Left ventricle myocardium inferior (tissue), 1 donor: Measurements from ENCODE around the gene FAM241A. TPM values are rescaled to one million over a fixed set of nuclear protein-coding genes. Genes with fewer than 3 reads are reported as not detected.
"Not testable (repeated sequence)": the region's sequence is repeated elsewhere in the genome, so short reads cannot be mapped to it uniquely, and the experiment has no call there.

Experiments
- DNase-seq: peaks from one replicate; pipeline ENCODE4 v3.0.0-alpha.2; 2020
- H3K27ac ChIP-seq: fragments of 200-600 bp; replicated peaks from 2 replicates; pipeline ENCODE4 v1.8.0; 2021
- H3K27me3 ChIP-seq: fragments of 200-600 bp; 2 replicates; pipeline ENCODE4 v1.8.0; 2021; ENCODE audit warnings: low read depth
- H3K36me3 ChIP-seq: fragments of 200-600 bp; 2 replicates; pipeline ENCODE4 v1.8.0; 2021
- H3K4me1 ChIP-seq: fragments of 200-600 bp; 2 replicates; pipeline ENCODE4 v1.8.0; 2021
- H3K4me3 ChIP-seq: fragments of 200-600 bp; 2 replicates; pipeline ENCODE4 v1.8.0; 2021; ENCODE audit warnings: mild to moderate bottlenecking, moderate library complexity
- H3K9me3 ChIP-seq: fragments of 200-600 bp; replicated peaks from 2 replicates; pipeline ENCODE4 v1.8.0; 2021
- CTCF ChIP-seq: fragments of 200-600 bp; IDR thresholded peaks from 2 replicates; pipeline ENCODE4 v1.8.0; 2021; ENCODE audit warnings: antibody characterized with exemption, mild to moderate bottlenecking, borderline replicate concordance
- intact Hi-C: fragments of 100-400 bp; cut with micrococcal nuclease; formaldehyde crosslinking; loops from one replicate; pipeline ENCODE4 v1.11.0; 2022
- total RNA-seq: library from RNA; stranded (reverse); fragmentation: NEBNext Ultra II Directional; extraction: Animal tissue kit (Norgen Biotek cat#: 25700); gene quantifications from one replicate; pipeline ENCODE4 v1.2.1, GENCODE V29; 2021
- donor health status: DM: no; HTN: yes; CAD: no; lungs with severe emphysema.

FAM241A gene
- total RNA-seq, 1 donor from 2014 or later = 7.6 TPM

GRCh38 chr4:112199041-112199440, 53.8 kb downstream of the FAM241A start:
- Histone ChIP-seq H3K27ac (no peak overlapping the region), H3K36me3 (no peaks in the 10 kb centered on the region), H3K27me3 (no peaks in the 10 kb centered on the region), H3K9me3 (no peaks in the 10 kb centered on the region), H3K4me1 (no peaks in the 10 kb centered on the region), H3K4me3 (no peak overlapping the region)
- TF ChIP-seq CTCF = no peak
- no peak for DNase-seq
- intact Hi-C loops = no loop called here

- Histone ChIP-seq H3K36me3 (no peaks in the 10 kb centered on the region), H3K4me1 (no peaks in the 10 kb centered on the region), H3K27ac (no peak overlapping the region), H3K27me3 (no peaks in the 10 kb centered on the region), H3K9me3 (no peaks in the 10 kb centered on the region), H3K4me3 (no peak overlapping the region)
- no peak for TF ChIP-seq CTCF
- intact Hi-C loops = no loop called here
- no peak for DNase-seq
Measured at GRCh38 chr4:112201915-112202505, 56.8 kb downstream of the FAM241A start.

- H3K9me3 ChIP-seq = no peaks in the 10 kb centered on the region
- no peak for DNase-seq
- H3K27ac ChIP-seq = no peak overlapping the region
- no peaks in the 10 kb centered on the region for H3K4me1 ChIP-seq
- intact Hi-C loops = no loop called here
- H3K27me3 ChIP-seq = no peaks in the 10 kb centered on the region
- H3K36me3 ChIP-seq = no peaks in the 10 kb centered on the region
- H3K4me3 ChIP-seq = no peak overlapping the region
- TF ChIP-seq CTCF = no peak
Measured at GRCh38 chr4:112203593-112203992, 58.3 kb downstream of the FAM241A start.

- H3K27ac ChIP-seq = no peak overlapping the region
- no peak overlapping the region for H3K4me3 ChIP-seq
- no peaks in the 10 kb centered on the region for H3K4me1 ChIP-seq
- TF ChIP-seq CTCF = no peak
- no peaks in the 10 kb centered on the region for H3K36me3 ChIP-seq
- intact Hi-C loops = no loop called here
- no peaks in the 10 kb centered on the region for H3K9me3 ChIP-seq
- DNase-seq = no peak
- no peaks in the 10 kb centered on the region for H3K27me3 ChIP-seq
Measured at GRCh38 chr4:112206431-112206830, 61.2 kb downstream of the FAM241A start.

GRCh38 chr4:112208137-112209095, 63.2 kb downstream of the FAM241A start:
- H3K9me3 ChIP-seq, H3K27ac ChIP-seq, DNase-seq, H3K4me3 ChIP-seq, H3K36me3 ChIP-seq, intact Hi-C loops, H3K4me1 ChIP-seq, H3K27me3 ChIP-seq: not testable (repeated sequence)

GRCh38 chr4:112210777-112211176, 65.5 kb downstream of the FAM241A start:
- no peak for DNase-seq
- no peak overlapping the region for H3K4me3 ChIP-seq
- no peaks in the 10 kb centered on the region for H3K27me3 ChIP-seq
- no peaks in the 10 kb centered on the region for H3K36me3 ChIP-seq
- H3K27ac ChIP-seq = no peak overlapping the region
- peaks cover 6% of the 10 kb centered on the region for H3K4me1 ChIP-seq
- TF ChIP-seq CTCF = no peak
- intact Hi-C loops = no loop called here
- H3K9me3 ChIP-seq = no peaks in the 10 kb centered on the region
